Stimulated activated CD8-positive, alpha-beta memory T cell treated with anti-CD3 and anti-CD28 coated beads, Interleukin-15, amount 100 ng/mL, for 48 hours (primary cell): ENCODE data around the gene TRAF7.

Experiments used
- DNase-seq, 2 donors: peaks; one replicate each; pipeline ENCODE4 v3.0.0-alpha.2; 2020; ENCODE audit warnings: low read depth in 2 of 2

Gene TRAF7

DNA sequence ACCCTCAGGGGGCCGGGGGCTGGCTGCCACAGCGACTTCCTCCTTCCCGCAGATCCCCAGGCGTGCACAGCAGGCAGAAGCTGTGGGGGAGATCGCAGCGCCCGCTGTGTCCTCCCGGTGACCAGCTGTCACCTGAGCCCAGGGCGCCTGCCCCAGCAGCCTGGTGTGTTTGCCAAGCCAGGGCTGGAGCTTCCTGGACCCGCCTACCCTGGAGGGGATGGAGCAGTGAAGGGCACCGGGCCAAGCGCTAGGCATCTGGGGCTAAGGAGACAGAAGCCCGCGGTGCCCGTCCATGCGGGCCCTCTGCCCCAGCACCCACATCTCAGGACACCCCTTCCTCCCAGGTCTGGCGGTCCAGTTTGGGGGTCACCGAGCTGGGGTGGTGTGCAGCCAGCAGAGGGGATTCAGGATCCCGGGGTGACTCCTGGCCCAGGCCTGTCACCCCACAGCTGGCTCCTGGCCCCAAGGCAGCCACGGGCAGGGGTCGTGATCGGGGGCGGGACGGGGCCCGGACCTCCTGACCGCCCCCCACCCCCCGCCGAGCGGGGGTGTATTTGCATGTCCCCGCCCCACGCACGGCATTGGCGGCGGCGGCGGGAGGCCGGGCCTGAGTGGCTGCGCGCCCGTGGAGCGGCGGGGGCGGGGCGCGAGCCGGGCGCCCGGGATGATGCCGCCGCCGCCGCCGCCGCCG, 7.5 kb upstream of the TRAF7 start, which contains the start of gene RAB26:
RAB26 (plus strand) TSS at position 645 of the 691 bp plus-strand sequence. CDS start 159 bp downstream, outside the sequence.
- DNase-seq, result no peak

DNA sequence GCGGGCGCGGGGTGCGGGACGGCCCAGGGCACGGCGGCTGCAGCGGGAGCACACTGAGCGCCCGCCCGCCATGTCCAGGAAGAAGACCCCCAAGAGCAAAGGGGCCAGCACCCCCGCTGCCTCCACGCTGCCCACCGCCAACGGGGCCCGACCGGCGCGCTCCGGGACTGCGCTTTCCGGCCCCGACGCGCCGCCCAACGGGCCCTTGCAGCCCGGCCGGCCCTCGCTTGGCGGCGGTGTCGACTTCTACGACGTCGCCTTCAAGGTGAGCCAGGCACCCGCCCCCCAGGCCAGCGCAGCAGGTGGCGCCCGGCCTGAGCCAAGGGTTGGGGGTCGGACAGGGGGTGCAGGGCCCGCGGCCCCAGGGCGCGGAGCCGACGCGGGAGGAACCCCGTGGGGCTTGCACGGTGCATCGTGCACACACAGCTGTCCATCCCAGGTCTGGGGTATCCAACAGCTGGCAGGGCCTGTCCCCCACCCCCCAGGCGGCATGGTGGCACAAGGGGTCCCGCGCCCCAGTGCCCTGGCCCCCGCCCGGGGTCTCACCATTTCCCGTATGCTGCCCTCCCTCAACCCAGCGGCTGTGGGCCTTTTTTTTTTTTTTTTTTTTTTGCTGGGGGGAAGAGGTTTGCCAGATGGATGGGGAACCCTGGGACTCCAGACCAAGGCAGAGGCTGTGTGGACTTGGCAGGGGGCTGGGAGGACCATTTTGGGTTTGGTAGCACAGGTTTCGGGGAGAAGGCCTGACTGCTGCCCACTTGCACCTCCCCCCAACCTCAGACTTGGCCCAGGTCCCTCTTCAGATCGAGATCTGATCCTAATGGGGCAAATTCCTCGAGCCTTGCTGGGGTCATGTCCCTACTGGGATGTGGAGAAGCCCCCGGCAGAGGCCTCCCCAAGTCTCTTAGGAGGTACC, 6.6 kb upstream of the TRAF7 start:
- DNase-seq, result no peak

DNA sequence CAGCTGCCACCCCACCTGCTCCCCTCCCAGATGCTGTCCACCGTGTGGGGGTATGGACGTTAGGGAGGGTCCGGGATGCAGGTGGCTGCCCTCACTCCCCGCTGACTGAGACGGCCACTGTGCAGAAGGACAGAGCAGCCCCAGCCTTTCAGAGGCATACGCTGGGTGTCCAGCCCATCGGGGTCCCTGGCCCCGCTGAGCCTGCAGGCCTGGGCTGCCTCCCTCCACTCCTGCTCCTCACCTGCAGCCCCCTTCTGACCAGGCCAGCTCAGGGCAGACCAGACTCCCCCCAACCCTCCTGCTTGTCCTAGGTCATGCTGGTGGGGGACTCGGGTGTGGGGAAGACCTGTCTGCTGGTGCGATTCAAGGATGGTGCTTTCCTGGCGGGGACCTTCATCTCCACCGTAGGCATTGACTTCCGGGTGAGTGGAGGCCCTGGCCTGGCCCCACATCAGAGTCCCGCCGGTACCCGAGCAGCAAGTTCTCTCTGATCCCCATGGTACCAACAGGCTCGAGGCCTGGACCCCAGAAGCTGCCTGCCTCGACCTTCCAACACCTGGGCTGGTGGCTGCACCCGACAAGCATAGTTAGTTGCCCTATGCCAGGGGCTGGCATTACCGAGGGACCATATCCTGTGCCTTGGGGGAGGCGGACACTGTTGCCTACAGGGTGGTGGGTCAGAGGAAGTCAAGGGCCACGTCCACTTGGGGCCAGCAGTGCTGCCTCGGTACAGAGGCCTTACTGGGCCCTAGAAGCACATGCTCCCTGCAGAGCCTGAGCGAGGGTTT, 5.8 kb upstream of the TRAF7 start:
- no peak for DNase-seq

GRCh38 chr16:2150418-2151187, 5.0 kb upstream of the TRAF7 start:
- DNase-seq, result no peak

GRCh38 chr16:2151188-2152091, 4.1 kb upstream of the TRAF7 start:
- DNase-seq, result no peak

DNA sequence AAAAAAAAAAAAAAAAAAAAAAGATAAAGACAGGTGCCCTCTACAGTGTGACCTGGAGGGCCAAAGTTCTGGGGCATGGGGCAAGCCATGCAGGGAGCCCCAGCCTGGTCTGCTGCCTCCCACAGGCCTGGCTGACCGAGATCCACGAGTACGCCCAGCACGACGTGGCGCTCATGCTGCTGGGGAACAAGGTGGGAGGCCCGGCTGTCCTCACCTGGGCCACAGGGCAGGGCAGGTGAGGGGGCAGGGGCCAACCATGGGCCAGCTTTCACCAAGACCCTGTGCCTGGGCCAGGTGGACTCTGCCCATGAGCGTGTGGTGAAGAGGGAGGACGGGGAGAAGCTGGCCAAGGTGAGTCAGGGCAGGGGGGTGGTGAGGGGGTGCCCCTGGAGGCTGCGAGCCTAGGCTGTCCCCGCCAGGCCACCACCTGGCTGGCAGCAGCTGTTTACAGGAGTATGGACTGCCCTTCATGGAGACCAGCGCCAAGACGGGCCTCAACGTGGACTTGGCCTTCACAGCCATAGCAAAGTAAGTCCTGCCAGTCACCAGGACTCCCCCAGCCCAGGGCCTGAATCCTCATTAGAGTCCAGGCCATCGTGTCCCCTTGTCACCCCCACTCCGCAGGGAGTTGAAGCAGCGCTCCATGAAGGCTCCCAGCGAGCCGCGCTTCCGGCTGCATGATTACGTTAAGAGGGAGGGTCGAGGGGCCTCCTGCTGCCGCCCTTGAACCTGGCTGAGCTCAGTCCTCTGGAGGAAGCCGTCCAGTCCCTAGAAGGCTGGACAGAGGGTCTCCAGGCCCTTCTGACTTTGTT, 2.7 kb upstream of the TRAF7 start:
- no peak for DNase-seq

GRCh38 chr16:2154533-2155090, 970 bp upstream of the TRAF7 start:
- DNase-seq, result no peak

GRCh38 chr16:2155977-2156848, 631 bp downstream of the TRAF7 start:
- no peak for DNase-seq

DNA sequence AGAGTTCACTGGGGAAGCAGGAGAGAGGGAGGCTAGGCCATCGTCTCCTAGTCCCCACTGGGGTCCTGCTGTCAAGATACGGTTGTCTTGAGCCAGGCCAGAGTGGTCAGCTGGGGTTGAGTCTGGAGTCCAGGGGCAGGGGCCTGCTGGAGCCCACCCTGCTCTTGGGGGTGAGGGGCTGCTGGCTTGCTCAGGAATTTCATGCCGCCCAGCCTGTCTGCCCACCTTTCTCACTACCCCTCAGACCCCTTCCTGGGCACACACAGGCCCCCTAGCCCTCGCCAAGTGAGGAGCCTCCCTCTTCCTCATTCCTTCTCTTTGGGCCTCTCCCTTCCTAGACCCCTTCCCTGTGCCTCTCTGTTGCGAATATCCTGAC, 1.3 kb downstream of the TRAF7 start:
- no peak for DNase-seq

DNA sequence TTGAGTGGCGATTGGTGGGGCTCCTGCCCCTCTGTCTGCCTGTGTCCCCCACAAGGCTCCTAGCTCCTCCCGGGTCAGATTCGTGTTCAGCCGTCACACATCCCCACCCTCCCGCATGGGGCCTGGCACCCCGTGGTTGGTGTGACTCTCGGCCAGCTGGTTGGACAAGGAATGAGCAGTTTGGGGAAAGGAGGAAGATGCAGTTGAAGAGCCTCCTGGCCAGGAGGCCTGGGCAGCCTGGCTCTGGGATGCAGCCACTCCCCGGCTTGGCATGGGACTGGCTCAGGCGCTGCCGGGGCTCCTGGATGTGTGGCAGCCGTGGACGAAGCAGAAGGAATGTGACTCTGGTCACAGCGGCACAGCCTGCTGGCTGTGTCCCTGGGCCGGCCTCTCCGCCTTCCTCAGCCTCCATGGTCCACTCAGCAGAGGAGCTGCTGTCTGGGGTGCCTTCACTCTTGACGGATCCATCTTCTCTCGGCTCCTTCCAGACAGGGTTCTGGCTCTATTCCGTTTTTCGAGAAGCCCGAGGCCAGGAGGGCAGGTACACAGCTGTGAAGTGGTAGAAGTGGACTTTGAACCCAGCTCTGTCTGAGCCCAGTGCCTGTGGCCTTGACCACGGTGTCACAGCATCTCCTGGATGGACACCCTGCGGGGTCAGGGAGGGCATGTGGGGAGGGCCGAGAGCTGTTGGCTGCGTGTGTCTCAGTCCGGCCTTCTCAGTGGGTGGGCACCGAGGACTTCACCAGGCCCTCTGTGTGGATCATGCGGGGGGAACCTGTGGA, 2.1 kb downstream of the TRAF7 start:
- DNase-seq, result no peak

GRCh38 chr16:2158262-2158638, 2.7 kb downstream of the TRAF7 start:
- DNase-seq, result no peak

DNA sequence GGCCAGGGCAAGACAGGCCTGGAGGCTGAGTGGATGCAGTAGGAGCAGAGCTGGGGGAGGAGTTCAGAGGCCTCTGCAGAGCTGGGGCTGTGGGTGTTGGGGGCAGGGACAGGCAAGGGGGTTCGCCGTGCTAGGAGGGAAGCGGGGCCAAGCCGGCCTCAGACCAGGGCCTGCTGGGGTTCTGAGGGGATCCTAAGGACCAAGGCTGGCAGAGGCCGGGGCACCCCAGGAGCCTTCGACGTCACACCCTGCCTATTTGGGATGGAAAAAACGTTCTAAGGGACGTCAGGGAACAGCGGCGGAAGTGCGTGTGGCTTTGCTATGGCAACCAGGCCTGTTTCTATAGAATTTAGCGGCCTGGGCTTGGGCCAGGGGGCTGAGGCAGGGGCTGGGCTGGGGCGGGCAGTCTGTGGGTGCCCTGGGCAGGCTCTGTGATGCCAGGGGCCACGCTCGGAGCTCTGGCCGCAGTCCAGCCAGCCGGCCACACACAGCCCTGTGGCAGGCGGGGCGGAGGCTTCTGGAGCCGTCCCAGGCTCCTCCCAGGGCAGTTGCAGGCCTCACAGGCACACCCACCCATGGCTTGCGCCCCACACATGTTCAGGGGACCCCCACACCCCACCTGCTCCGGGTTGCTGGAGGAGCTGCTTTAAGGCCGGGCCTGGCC, 3.7 kb downstream of the TRAF7 start:
- no peak for DNase-seq

DNA sequence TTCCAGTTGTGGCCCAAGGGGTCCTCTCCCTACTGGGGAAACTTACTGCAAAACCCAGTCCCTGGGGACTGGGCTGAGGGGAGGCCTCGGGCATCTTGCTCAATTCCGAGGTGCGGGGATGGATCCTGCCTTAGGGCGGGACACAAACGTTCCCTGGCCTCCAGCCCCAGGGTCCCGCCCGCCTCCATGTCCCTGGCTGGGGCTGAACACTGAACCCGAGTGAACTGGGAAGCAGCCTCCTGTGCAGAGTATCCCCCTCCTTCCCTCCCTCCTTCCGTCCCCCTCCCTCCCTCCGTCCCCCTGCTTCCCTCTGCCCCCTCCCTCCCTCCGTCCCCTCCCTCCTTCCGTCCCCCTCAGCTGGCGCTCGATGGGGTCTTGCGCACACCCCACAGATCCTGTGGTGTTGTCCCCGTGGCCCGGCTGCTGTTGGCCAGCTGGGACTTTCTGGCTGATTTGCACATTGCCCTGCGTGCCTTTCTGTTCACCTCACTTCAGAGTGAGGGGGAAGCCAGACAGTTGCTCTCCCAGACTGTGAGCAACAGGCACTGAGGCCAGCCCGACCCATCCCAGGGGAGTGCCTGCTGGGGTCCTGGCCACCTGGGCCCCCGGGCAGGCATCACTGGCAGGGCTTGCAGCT, 5.5 kb downstream of the TRAF7 start:
- DNase-seq, result no peak

DNA sequence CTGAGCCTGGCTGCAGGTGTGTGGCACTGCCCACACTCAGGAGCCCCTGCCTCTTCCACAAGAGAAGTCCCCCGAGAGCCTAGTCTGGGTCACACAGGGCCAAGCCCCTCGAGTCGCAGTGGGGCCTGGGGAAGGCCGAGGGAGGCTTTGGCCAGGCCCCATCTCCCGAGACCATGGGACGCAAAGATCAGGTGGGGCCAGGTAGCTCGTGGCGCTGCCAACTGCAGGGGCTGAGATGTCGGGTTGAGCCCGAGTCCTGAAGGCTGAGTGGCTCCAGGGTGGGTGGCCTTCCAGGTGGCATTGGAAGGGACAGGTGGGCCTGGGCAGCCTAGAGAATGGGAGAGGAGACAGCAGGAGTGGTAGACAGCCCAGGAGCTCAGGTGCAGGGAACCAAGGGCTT, 6.3 kb downstream of the TRAF7 start:
- DNase-seq, result no peak

GRCh38 chr16:2162676-2163118, 7.1 kb downstream of the TRAF7 start:
- no peak for DNase-seq

- no peak for DNase-seq
Observed at GRCh38 chr16:2163211-2163881, 7.8 kb downstream of the TRAF7 start.
